Stomach (tissue), 4 donors: Measurements from ENCODE around the gene ELN.

Experiments used
- POLR2A ChIP-seq, 4 donors: fragments of 450-650 bp; IDR thresholded peaks; one replicate each; pipeline ENCODE4 v1.6.1; 2016; ENCODE audit warnings: antibody characterized with exemption in 4 of 4, control low read depth in 2 of 4, mild to moderate bottlenecking in 1 of 4, moderate library complexity in 1 of 4
- POLR2AphosphoS5 ChIP-seq, 3 donors: sonication (generic); formaldehyde crosslinking; IDR thresholded peaks; one replicate each; pipeline ENCODE4 v1.6.1; 2016; ENCODE audit warnings: antibody characterized with exemption in 3 of 3
- TF ChIP-seq, protein P1 (sequence below), 7 experiments: fragments of 450-650 bp in 4 of 7; fragments of 200-600 bp in 3 of 7; sonication (generic) in 3 of 7; IDR thresholded peaks; one replicate each; pipeline ENCODE4 v1.5.1; 2016 to 2019; ENCODE audit warnings: antibody characterized with exemption in 7 of 7, control low read depth in 2 of 7, mild to moderate bottlenecking in 1 of 7

DNA sequence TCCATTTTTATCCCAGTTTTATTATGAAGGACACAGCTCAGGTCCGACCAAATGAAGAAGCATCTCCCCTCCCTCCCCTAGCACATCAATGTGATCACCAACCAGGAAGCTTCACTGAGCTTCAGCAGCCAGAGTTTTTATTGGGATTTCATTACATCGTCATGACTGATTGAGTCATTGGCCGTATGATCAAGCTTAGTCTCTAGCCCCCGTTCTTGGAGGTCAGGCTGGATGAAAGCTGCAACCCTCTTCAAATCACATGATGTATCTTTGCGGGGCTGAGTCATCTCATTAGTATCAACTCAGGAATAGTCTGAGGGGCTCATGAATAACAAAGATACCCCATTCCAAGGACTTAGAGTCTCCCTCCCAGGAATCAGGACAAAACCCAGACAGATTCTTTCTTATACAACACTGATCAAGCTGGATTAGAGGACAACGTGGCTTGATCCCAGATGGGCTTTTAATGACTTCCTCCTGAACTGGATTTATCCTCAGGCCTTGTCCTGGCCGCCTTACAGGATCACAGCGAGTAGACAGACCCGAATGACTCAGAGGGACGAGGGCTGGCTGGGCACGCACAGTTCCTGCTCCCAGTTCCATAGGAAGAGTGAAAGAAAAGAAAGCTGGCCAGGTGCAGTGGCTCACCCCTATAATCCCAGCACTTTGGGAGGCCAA is 70.1 kb downstream of the ELN start:
- TF ChIP-seq, protein P1, sequence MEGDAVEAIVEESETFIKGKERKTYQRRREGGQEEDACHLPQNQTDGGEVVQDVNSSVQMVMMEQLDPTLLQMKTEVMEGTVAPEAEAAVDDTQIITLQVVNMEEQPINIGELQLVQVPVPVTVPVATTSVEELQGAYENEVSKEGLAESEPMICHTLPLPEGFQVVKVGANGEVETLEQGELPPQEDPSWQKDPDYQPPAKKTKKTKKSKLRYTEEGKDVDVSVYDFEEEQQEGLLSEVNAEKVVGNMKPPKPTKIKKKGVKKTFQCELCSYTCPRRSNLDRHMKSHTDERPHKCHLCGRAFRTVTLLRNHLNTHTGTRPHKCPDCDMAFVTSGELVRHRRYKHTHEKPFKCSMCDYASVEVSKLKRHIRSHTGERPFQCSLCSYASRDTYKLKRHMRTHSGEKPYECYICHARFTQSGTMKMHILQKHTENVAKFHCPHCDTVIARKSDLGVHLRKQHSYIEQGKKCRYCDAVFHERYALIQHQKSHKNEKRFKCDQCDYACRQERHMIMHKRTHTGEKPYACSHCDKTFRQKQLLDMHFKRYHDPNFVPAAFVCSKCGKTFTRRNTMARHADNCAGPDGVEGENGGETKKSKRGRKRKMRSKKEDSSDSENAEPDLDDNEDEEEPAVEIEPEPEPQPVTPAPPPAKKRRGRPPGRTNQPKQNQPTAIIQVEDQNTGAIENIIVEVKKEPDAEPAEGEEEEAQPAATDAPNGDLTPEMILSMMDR (IDR thresholded peaks at IDR 0.05): no peak
- TF ChIP-seq POLR2AphosphoS5 (IDR thresholded peaks at IDR 0.05): no peak
- no peak for TF ChIP-seq POLR2A (IDR thresholded peaks at IDR 0.05)
